Fibroblast of pulmonary artery (primary cell): ENCODE results near the gene RUNX2.
A peak's percentile ranks its signal among the peaks of the same experiment; 100 is the strongest.

ENCODE experiments used
- DNase-seq: peaks from one replicate; pipeline ENCODE4 v3.0.0-alpha.2; 2010; ENCODE audit warnings: low read depth
- H3K4me3 ChIP-seq: replicated peaks from 2 replicates; pipeline ENCODE4 v1.5.1; 2011; ENCODE audit warnings: low read depth, mild to moderate bottlenecking, control low read depth, low read length, moderate library complexity
- TF ChIP-seq, protein P1 (sequence below): IDR thresholded peaks from 2 replicates; pipeline ENCODE4 v1.5.1; 2011; ENCODE audit warnings: mild to moderate bottlenecking, control low read depth, low read length, inconsistent platforms; ENCODE audit errors: missing control alignments

RUNX2 gene

DNA sequence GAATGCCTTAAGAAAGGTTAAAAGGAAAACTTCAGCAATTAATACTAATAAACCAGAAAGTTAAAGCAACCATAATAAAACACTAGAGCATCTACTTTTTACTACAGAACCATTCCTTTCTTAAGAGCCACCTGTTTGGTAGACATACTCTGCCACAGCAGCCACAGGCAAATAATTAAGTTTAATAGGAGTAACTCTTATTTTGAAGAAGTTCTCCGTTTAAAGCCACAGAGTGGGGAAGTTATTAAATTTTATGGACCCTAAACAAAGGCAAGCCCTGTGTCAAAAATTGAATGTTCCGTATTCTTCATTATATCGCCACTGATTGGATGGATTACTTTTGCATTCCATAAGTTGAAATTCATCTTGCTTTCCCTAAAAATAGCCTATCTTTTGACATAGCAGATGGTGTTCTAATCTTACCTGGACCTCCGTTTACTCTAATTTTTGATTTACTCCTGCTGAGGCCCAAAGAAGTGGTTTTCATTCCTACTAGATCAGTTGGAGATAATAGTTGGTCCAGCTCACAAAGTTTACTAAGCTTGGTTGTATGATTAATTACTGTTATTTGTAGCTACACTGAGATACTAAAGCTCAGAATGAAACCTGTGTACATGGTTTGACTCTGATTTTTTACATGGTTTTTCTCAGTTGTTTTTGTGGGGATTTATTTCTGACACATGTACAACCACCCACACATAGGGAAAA, 190.0 kb downstream of the RUNX2 start:
- H3K4me3 ChIP-seq, result no peak overlapping the region
- TF ChIP-seq, protein P1, sequence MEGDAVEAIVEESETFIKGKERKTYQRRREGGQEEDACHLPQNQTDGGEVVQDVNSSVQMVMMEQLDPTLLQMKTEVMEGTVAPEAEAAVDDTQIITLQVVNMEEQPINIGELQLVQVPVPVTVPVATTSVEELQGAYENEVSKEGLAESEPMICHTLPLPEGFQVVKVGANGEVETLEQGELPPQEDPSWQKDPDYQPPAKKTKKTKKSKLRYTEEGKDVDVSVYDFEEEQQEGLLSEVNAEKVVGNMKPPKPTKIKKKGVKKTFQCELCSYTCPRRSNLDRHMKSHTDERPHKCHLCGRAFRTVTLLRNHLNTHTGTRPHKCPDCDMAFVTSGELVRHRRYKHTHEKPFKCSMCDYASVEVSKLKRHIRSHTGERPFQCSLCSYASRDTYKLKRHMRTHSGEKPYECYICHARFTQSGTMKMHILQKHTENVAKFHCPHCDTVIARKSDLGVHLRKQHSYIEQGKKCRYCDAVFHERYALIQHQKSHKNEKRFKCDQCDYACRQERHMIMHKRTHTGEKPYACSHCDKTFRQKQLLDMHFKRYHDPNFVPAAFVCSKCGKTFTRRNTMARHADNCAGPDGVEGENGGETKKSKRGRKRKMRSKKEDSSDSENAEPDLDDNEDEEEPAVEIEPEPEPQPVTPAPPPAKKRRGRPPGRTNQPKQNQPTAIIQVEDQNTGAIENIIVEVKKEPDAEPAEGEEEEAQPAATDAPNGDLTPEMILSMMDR, result no peak
- no peak for DNase-seq

DNA sequence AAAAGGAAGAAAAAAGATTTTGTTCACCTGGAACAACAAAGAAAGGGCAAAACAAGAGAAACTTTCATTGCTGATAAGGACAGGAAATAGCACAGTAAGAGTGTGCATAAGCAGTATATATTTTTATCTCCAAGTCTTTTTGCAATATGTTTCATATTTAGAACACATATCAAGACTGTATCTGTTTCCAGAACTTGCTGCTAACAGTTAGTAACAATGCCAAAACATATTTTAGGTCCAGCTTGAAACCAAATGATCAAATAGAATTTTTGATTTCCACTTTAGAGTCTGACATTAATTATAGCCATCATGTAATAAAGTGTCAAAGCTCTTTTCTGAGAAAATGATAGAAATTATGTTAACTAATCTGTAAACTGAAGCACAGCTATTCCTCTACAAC, 193.1 kb downstream of the RUNX2 start:
- DNase-seq, result no peak
- TF ChIP-seq, protein P1, result no peak
- H3K4me3 ChIP-seq, result no peak overlapping the region

DNA sequence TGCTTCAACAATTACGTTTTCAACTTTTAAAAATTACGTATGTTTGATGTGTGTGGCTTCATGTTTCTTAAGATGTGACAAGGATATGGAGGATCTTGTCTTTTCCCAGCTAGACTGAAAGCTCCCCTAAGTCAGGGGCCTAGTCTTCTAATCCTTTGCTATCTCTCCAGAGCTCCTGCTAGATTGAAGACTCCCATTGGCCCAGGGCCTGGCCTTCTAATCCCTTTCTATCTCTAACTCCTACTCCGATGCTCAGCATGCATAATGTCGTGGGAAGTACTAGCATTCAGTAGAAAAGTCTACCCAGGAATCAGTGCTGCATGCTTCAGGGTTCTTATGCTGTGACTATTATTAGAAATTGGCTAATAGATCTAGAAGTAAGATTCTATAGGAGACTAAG, 194.4 kb downstream of the RUNX2 start:
- no peak overlapping the region for H3K4me3 ChIP-seq
- no peak for DNase-seq
- TF ChIP-seq, protein P1, result no peak

DNA sequence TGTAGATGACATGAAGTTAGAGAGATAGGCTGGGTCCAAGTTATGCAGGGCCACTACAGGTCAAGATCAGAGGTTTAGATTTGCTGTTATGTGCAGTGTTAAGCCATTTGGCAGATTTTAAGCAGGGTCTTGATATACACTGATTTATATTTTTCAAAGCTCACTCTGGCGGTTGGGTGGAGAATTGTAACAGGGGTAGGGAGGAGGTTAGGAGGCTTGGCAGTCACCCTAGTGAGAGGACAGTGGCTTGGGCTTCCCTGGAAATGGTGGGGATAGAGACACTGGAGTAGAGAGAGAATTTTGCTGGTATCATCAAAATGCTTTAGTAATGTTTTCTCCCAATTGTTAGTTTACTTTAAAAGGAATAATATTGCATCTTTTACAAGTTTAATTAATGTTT, 199.1 kb downstream of the RUNX2 start:
- no peak overlapping the region for H3K4me3 ChIP-seq
- TF ChIP-seq, protein P1, result no peak
- no peak for DNase-seq

DNA sequence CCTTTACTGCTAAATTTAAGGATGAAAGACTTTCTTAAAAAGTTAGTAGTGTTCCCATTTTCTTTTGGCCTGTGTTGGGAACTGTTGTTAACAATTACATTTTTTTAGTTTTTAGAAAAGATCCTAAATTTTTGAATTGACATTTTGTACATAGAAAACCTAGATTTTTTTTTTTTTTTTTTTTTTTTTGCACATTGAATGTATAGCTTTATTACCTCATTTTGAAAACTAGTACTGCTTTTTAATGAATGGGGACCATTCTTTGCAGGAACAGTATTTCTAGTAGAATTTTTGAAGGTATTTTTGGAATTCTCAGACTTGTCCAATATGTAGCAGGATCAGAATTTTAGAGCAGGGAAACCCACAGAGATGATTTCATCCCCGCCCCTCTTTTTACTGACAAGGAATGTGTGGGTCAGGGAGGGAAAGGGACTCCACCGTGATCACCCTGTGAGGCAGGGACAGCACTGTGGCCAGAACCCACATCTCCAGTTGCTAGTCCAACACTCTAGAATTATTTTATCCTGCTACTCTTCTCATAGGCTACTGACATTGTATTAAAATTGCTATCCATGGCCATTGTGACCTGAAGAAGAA, 204.0 kb downstream of the RUNX2 start:
- TF ChIP-seq, protein P1, result no peak
- no peak overlapping the region for H3K4me3 ChIP-seq
- no peak for DNase-seq

DNA sequence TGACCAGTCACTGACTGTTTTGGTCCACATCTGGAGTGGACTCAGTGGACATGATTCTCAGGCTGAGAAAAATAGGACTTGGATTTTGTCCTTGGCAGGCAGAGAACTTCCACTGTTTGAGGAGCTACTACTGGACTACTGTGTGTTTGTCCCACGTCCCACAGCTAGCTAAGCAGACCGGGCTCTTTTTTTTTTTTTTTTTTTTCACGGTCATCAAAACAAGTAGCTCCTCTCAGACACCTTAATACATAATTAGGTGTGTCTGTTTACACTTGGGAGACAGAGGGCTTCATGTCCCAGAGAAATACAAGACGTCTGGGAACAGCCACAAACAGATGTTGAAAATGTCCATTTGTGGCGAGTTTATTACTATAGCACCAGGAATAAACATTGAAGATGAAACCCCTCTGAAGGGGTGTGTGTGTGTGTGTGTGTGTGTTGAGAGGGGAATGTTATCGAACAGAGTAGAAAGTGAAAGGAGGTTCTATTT, 204.6 kb downstream of the RUNX2 start:
- TF ChIP-seq, protein P1, result no peak
- peak overlapping the region; percentile 44 for H3K4me3 ChIP-seq
- DNase-seq, result peak; percentile 48
